Anterior cingulate cortex (tissue), 58 donors: Measurements from ENCODE around the gene LAMB3.

Experiments used
- DNase-seq, 58 donors: peaks; one replicate each; lab custom pipeline; 2025; lab: John Stamatoyannopoulos, UW

LAMB3 gene

GRCh38 chr1:209601809-209602657 lies 50.2 kb downstream of the LAMB3 start:
- DNase-seq: peak in 37 of 58 donors; percentile 13 to 62 (median 30)

- no peak for DNase-seq
These were observed 51.7 kb downstream of the LAMB3 start for GRCh38 chr1:209600541-209600940.

- no peak for DNase-seq
These were observed 54.0 kb downstream of the LAMB3 start for GRCh38 chr1:209598227-209598626.

- DNase-seq: no peak
These were observed 54.7 kb downstream of the LAMB3 start for GRCh38 chr1:209597499-209597898.

- no peak for DNase-seq
These were observed 56.5 kb downstream of the LAMB3 start for GRCh38 chr1:209595599-209596285.

- no peak for DNase-seq
These were observed 57.2 kb downstream of the LAMB3 start for GRCh38 chr1:209595028-209595427.

DNA sequence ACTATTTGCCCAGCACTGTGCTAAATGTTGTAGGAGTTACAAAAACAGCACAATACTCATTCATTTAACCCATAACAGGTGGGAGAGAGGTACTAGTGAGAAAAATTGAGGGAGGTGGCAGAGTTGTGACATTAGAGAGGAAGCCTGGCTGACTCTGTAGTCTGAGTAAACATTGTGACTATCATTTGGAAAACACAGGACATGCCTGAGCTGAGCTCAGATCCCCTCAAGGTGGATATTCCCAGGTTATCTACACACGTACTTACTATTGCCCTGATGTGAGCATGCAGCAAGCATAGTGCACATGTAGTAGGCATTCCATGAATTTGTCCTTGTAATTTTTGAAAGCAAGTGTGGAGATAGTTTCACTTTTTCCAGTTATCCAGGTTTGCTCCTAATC lies 57.8 kb downstream of the LAMB3 start:
- no peak for DNase-seq

- no peak for DNase-seq
These were observed 58.5 kb downstream of the LAMB3 start for GRCh38 chr1:209593747-209594146.

GRCh38 chr1:209590405-209590804 lies 61.8 kb downstream of the LAMB3 start:
- peak in 49 of 58 donors; percentile 6 to 87 (median 47) for DNase-seq

DNA sequence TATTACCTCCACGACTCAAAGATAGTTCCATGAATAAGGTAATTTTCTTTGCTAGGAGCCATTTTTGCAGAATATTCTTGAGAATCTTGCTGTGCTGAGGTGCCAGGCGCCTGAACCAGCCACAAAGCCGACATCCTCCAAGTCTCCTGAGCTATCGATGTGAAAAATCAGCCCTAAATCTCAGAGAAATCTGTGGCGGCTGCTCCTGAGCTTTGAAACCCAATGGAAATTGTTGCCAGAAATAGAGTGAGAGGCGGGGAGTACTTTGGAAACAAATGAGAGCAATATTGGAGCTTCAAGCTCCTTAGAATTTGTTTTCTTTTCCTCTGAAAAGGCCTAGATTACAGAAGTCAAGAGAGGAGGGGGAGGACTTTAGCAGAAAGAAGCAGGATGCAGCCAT lies 62.4 kb downstream of the LAMB3 start:
- DNase-seq: peak in 6 of 58 donors; percentile 4 to 41 (median 17)

DNA sequence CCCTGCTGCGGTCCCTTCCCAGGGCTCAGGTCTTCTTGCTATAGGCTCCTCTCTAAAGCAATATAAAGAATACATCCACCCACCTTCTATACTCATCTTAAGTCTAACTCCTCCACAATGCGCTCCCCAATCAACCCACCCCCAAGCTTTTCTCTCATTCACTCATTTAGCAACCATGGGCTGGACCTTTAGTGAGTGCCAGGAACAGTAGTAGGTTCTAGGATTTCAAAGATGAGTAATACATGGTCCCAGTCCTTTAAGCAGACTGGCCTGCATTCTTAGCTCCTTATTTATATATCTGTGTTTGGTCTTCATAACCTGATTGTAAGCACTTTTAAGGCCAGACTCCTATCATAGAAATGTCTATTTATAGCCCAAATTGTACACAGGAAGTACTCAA lies 62.8 kb downstream of the LAMB3 start:
- peak in 1 of 58 donors; percentile 22 for DNase-seq

DNA sequence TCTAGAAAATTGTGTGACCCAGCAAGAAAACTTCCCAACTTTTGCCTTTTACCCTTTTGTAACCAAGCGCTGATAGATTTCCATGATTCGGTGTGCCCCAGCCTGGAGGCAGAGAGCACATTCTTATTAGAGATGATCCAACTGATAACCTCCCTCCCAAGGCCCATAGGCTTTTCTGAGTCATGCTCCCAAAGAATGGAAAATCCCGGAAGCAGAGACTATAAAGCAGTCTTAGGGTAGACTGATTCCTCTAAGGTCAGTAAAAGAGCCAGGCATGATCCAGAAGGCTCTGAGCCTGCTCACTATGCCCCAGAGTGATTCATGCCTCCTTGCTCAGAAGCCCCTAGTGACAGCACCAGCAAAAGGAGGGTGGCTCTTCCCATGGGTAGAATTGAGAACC lies 64.4 kb downstream of the LAMB3 start:
- DNase-seq: no peak

GRCh38 chr1:209586221-209586740 lies 65.9 kb downstream of the LAMB3 start:
- peak in 1 of 58 donors; percentile 1 for DNase-seq

- DNase-seq: peak in 55 of 58 donors; percentile 32 to 87 (median 69)
These were observed 66.6 kb downstream of the LAMB3 start for GRCh38 chr1:209585672-209586071.

- DNase-seq: no peak
These were observed 67.0 kb downstream of the LAMB3 start for GRCh38 chr1:209585197-209585596.

DNA sequence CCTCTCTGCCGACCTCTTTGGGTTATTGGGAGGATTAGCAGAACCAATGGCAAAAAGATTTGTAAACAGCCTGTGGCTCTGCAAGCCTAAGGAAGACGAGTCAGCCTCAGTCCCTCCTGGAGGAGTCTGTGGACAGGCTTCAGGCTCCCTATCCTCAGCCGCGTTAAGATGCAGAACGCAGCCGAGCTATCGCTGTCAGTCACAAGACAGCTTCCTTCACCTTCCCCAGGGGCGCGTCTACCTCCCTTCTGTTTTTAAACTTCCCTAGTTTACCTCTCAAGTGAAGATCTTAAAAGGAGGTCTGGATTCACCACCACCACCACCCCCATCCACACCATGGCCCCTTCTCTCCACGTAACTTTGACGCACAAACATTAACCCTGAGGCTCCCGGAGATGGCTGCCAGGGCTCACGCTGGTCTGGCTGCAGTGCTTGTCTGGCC lies 68.0 kb downstream of the LAMB3 start:
- DNase-seq: peak in 16 of 58 donors; percentile 9 to 39 (median 19)

DNA sequence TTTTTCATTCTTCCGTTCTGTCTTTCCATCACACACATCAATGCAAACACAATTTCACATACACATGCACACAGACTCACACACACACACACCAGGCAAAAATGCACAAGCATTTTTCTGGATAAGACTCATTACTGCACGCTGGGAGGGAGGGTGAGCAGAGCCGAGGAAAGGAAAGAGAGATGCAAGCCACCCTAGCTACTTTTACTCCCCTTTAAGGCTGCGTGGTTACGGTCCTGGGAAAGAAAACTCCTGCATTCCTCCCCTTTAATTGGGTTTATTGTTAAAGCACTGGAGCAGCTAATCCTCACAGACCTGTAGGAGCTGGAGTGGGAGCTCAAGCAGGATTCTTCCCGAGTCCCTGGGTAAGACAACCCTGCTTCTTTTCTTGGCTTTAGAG lies 68.8 kb downstream of the LAMB3 start, which contains the start of gene CAMK1G:
TSS of gene CAMK1G (plus strand) at position 307 of the 400 bp plus-strand sequence. CDS start 11,270 bp downstream, outside the sequence.
- peak in 32 of 58 donors; percentile 5 to 85 (median 32) for DNase-seq

DNA sequence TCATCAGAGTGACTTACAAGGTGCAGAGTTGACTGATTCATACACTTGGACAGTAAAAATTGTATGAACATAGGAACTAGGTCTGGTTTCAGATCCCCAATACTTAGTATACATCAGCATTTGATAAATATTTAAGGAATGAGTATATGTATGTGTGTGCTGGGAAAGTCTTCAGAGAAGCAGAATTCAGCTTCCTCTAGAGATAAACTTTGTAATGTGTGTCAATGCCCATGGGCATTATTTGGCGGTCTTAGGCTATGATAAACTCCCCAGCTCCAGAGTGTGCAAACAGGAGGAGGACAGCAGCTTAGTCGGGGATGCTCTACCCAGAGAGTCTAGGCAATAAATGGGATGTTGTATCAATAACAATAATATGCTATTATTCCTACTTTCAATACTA lies 71.6 kb downstream of the LAMB3 start:
- DNase-seq: no peak

DNA sequence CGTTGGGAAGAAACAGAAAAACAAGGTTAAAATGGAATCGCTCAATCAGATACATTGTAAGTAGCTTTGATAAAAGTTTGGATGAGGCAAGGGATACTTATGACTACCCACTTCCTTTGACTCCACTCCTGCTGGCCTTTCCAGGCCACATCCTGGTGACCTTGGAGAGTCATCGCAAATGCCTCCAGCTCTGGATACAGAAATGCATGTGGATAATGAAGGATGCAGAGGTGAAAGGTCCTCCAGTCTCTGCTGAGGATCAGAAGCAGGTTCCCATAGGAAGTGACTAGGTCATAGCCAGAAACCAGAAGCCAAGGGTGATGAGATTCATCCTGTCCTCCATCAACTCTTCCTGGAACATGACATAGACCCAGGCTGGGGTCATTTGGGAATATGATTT lies 74.9 kb downstream of the LAMB3 start:
- DNase-seq: no peak

- peak in 57 of 58 donors; percentile 16 to 88 (median 67) for DNase-seq
These were observed 75.6 kb downstream of the LAMB3 start for GRCh38 chr1:209576392-209577197.
